ENCODE measurements around the gene SGCD. TPM values are rescaled to one million over a fixed set of nuclear protein-coding genes. Genes with fewer than 3 reads are reported as not detected.

SGCD gene
- total RNA-seq, 1 donor = 11.7 TPM

GRCh38 chr5:156753846-156754245 lies 426.9 kb downstream of the SGCD start:
- no peak for TF ChIP-seq CTCF (IDR thresholded peaks at IDR 0.05; ENCODE audit: insufficient read depth, low read length)
- H3K4me3 ChIP-seq (ENCODE audit: low read depth, low read length) = no peak overlapping the region
- DNase-seq (ENCODE audit: low read depth) = no peak

GRCh38 chr5:156755421-156756087 lies 428.6 kb downstream of the SGCD start:
- no peak for DNase-seq (ENCODE audit: low read depth)
- H3K4me3 ChIP-seq (ENCODE audit: low read depth, low read length) = no peak overlapping the region
- TF ChIP-seq CTCF (IDR thresholded peaks at IDR 0.05; ENCODE audit: insufficient read depth, low read length) = no peak

- no peak for DNase-seq (ENCODE audit: low read depth)
- TF ChIP-seq CTCF (IDR thresholded peaks at IDR 0.05; ENCODE audit: insufficient read depth, low read length) = no peak
- no peak overlapping the region for H3K4me3 ChIP-seq (ENCODE audit: low read depth, low read length)
Measured at GRCh38 chr5:156758011-156758791, 431.2 kb downstream of the SGCD start.

- no peak for DNase-seq (ENCODE audit: low read depth)
- no peak overlapping the region for H3K4me3 ChIP-seq (ENCODE audit: low read depth, low read length)
- TF ChIP-seq CTCF (IDR thresholded peaks at IDR 0.05; ENCODE audit: insufficient read depth, low read length) = no peak
Measured at GRCh38 chr5:156759156-156759555, 432.2 kb downstream of the SGCD start.

- no peak overlapping the region for H3K4me3 ChIP-seq (ENCODE audit: low read depth, low read length)
- no peak for TF ChIP-seq CTCF (IDR thresholded peaks at IDR 0.05; ENCODE audit: insufficient read depth, low read length)
- DNase-seq (ENCODE audit: low read depth) = no peak
Measured at GRCh38 chr5:156762771-156763170, 435.8 kb downstream of the SGCD start.

GRCh38 chr5:156764176-156764971 lies 437.4 kb downstream of the SGCD start:
- no peak overlapping the region for H3K4me3 ChIP-seq (ENCODE audit: low read depth, low read length)
- DNase-seq (ENCODE audit: low read depth) = no peak
- TF ChIP-seq CTCF (IDR thresholded peaks at IDR 0.05; ENCODE audit: insufficient read depth, low read length) = no peak
